GM12865 (cell line): Measurements from ENCODE around the gene ITSN2.

Experiments
- DNase-seq: peaks from one replicate; pipeline ENCODE4 v3.0.0; 2010; ENCODE audit warnings: low read depth
- H3K4me3 ChIP-seq: 2 replicates; pipeline ENCODE4 v1.5.1; 2011; ENCODE audit warnings: mild to moderate bottlenecking, low read depth, low read length, control low read depth
- TF ChIP-seq, protein P1 (sequence below): IDR thresholded peaks from 2 replicates; pipeline ENCODE4 v1.5.1; 2011; ENCODE audit warnings: low read length, control low read depth, low read depth, inconsistent platforms; ENCODE audit not compliant: insufficient read depth; ENCODE audit errors: missing control alignments

Gene ITSN2

DNA sequence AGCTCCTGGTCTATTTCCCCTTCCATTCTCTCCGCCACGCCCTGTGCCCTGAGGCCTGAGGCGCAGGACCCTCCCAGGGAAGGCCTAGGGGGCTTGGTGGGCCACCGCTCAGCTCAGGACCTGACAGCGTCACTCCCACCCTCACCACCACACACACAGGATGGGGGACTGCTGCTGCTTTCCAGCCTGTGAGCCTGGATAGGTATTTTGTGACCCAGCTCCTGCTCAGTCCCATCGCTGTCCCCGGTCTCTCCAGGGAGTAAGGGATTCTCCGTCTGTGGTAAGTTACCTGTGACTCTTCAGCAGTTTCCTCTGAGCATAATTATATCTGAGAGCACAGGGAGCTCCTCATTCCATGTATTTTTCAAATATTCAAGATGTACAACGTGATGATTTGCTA, 169.2 kb downstream of the ITSN2 start:
- no peak for DNase-seq
- no peak overlapping the region for H3K4me3 ChIP-seq
- TF ChIP-seq, protein P1, sequence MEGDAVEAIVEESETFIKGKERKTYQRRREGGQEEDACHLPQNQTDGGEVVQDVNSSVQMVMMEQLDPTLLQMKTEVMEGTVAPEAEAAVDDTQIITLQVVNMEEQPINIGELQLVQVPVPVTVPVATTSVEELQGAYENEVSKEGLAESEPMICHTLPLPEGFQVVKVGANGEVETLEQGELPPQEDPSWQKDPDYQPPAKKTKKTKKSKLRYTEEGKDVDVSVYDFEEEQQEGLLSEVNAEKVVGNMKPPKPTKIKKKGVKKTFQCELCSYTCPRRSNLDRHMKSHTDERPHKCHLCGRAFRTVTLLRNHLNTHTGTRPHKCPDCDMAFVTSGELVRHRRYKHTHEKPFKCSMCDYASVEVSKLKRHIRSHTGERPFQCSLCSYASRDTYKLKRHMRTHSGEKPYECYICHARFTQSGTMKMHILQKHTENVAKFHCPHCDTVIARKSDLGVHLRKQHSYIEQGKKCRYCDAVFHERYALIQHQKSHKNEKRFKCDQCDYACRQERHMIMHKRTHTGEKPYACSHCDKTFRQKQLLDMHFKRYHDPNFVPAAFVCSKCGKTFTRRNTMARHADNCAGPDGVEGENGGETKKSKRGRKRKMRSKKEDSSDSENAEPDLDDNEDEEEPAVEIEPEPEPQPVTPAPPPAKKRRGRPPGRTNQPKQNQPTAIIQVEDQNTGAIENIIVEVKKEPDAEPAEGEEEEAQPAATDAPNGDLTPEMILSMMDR, result no peak

DNA sequence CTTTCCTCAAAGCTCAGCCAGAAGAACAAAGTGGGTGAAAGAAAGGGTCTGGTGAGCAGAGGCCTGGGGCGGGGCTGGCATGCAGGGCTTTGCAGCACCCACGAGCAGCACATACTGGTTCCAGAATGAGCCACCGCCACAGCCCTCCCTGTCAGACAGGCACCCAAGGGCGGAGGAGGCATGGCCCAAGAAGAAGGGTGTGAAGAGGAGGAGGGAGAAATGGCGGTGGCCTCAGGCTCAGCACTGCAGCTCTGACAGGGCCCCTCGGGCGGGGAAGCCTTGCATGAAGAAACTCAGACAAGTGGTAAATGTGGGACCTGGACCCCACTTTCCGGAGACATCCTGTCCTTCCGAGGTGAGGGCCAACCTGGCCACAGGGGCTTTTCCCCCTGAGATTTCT, 169.8 kb downstream of the ITSN2 start:
- TF ChIP-seq, protein P1, result no peak
- no peak for DNase-seq
- H3K4me3 ChIP-seq, result no peak overlapping the region

DNA sequence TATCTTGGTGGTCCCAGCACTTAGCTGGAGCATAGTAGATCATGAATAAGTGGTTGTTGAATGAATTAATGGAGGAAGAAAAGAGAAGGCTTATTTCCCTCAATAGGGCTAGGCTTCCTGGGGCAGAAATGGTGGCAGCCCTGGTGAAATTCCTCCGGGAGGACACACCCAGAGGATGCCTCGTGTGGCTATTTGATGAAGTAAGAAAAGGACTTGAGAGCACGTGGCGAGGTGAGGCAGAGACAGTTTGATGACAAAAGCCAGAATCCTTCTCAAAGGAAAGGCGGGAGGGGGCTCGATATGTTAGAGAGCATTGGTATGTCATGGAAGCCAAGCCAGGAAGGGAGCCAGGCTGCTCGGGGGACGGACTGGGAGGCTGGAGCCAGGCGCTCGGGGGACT, 170.8 kb downstream of the ITSN2 start:
- no peak overlapping the region for H3K4me3 ChIP-seq
- DNase-seq, result no peak
- TF ChIP-seq, protein P1, result no peak

DNA sequence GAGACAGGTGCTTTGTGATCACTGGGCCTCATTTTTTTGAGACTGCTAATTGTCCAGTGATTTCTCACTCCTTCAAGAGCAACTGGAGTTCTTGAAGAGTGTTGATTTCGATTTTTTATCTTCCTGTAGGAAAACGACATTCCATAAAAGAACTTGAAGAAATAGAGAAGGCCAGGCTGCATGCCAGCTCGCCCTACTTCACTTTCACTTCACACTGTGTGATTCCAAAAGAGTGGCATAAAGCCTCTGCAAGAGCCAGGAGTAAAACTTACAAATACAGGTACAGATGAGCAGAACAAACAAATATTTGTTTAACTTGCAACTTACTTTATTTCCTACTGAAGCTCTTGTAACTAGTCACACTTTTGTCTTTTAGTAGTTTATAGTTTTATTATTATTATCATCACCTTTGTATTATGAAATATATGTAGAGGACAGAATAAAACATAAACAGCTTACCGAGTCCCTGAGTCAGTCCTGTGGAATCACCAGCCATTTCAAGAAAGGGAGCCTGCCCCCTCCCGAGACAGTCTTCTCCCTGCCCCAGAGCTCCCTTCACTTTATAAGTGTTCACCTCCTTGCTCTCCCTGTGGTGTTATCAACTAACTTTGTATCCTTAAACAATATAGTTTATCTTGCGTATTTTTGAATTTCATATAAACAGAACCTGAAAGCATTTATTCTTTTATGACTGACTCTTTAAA, 176.8 kb downstream of the ITSN2 start:
- no peak for DNase-seq
- H3K4me3 ChIP-seq, result no peak overlapping the region
- TF ChIP-seq, protein P1, result no peak

DNA sequence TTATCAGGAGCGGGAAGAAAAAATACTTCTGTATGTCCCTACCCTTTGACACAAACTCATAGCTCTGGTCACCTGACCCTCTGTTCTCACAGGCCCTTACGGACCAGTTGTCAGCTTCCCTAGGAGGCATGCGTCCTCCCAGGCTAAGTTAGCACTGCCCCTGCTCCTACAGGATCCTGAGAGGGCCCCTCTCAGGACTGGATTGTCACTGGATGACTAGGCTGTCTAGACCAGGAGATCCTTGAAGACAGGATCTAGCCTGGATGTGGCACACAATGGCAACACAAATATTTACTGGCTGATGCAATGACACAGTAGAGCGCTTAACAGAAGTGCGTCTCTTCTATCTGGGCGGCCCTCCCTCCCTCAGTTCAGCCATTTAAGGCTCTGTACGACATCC, 177.8 kb downstream of the ITSN2 start:
- no peak for DNase-seq
- no peak overlapping the region for H3K4me3 ChIP-seq
- TF ChIP-seq, protein P1, result no peak

DNA sequence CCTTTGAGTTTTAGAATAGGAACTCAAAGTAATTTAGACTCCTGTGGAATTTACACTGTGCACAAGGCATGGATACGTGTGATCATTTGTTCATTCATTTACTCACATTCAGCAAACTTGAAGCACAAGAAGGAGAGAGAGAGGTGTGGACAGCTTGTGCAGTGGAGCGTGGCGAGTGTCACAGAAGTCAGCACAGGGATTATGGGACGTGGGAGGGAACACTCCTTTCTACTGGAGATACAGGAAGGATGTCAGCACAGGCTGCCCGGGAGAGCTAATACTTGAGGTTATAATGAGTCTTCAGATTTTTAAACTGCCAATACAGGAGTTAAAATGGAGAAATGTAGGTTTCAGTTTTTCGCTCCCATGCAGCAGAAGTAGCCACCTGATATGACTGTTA, 178.5 kb downstream of the ITSN2 start:
- no peak for DNase-seq
- TF ChIP-seq, protein P1, result no peak
- no peak overlapping the region for H3K4me3 ChIP-seq

DNA sequence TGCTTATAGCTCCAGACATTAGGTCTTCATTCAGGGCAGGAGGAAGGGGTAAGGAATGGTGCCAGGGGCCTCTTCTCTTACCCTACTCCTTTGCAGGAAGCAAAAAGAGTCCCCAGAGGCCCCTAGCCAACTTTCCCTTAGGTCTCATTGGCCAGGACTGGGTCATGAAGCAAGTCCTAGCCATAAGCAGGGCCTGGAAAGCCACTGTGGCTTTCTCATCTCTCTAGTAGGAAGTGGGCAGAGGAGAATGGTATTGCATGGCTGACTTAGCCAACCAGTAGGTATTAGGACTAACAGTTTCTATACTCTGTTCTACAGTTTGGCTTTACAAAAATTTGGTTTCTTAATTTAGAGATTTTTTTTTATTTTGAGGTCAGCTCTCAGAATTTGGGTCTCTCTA, 180.7 kb downstream of the ITSN2 start:
- DNase-seq, result peak; percentile 20
- no peak overlapping the region for H3K4me3 ChIP-seq
- TF ChIP-seq, protein P1, result no peak
